ENCODE results near the gene TBC1D24.
"Not testable (repeated sequence)": the region's sequence is repeated elsewhere in the genome, so short reads cannot be mapped to it uniquely, and the experiment has no call there.

The TBC1D24 gene

DNA sequence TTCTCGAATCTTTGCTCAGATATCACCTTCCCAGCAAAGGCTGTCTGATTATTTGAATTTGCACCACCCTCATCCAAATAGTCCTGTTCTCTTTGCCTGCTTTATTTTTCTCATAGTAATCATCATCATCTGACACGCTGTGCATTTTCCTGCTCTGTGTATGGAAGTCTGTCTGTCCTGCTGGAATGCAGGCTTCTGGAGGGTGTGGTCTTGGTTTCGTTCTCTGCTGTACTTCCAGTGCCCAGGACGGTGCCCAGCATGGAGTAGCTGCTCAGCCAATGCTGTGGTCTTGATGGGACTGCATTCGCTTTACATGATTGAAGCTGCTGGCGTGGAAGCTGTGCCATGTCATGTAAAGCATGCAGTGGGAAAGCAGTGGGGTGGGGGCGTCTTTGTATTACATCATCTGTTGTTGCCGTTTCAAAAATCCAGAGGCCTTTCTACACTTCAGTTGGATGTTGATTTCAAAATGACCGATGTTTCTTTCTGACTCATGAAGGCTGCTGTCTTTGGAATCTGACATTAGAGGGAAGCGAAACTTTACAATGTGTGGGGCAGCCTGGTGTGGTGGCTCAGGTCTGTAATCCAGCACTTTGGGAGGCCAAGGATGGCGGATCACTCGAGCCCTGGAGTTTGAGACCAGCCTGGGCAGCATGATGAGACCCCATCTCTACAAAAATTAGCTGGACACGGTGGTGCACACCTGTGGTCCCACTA, 79.9 kb downstream of the TBC1D24 start:
- DNase-seq: not testable (repeated sequence)
